SK-N-SH (cell line): ENCODE results near the gene PRC1.

Experiments used
- CTCF ChIP-seq: fragments of 200-600 bp; sonication (generic); IDR thresholded peaks from 2 replicates; pipeline ENCODE4 v1.6.1; 2017; ENCODE audit warnings: antibody characterized with exemption, mild to moderate bottlenecking, moderate library complexity
- EZH2phosphoT487 ChIP-seq: fragments of 200-600 bp; sonication (generic); IDR thresholded peaks from 2 replicates; pipeline ENCODE4 v1.6.1; 2017; ENCODE audit warnings: low read depth, mixed run types, mild to moderate bottlenecking, antibody characterized with exemption, moderate library complexity, borderline replicate concordance
- FOSL2 ChIP-seq: IDR thresholded peaks from 2 replicates; pipeline ENCODE4 v1.4.0; 2012; ENCODE audit warnings: low read depth, mild to moderate bottlenecking, moderate library complexity, borderline replicate concordance
- MEF2A ChIP-seq: IDR thresholded peaks from 2 replicates; pipeline ENCODE4 v1.4.0; 2012; ENCODE audit warnings: low read depth, borderline replicate concordance
- NRF1 ChIP-seq: IDR thresholded peaks from 2 replicates; pipeline ENCODE4 v1.6.1; 2012; ENCODE audit warnings: low read depth, mild to moderate bottlenecking, low read length
- POLR2AphosphoS5 ChIP-seq: IDR thresholded peaks from 2 replicates; pipeline ENCODE4 v1.6.1; 2012; ENCODE audit warnings: low read depth, low read length
- RAD21 ChIP-seq: IDR thresholded peaks from 2 replicates; pipeline ENCODE4 v1.6.1; 2012; ENCODE audit warnings: mild to moderate bottlenecking, low read length
- RCOR1 ChIP-seq: fragments of 150-350 bp; IDR thresholded peaks from 2 replicates; pipeline ENCODE4 v1.6.1; 2017; ENCODE audit warnings: antibody characterized with exemption, low read length
- REST ChIP-seq: IDR thresholded peaks from 2 replicates; pipeline ENCODE4 v1.6.1; 2012; ENCODE audit warnings: mild to moderate bottlenecking, low read depth, low read length, moderate library complexity
- SIN3A ChIP-seq: IDR thresholded peaks from 2 replicates; pipeline ENCODE4 v1.6.1; 2012; ENCODE audit warnings: low read depth, mild to moderate bottlenecking, low read length, moderate library complexity, borderline replicate concordance
- TAF1 ChIP-seq: IDR thresholded peaks from 2 replicates; pipeline ENCODE4 v1.6.1; 2012; ENCODE audit warnings: low read depth, mild to moderate bottlenecking, low read length, moderate library complexity, borderline replicate concordance
- YY1 ChIP-seq: IDR thresholded peaks from 2 replicates; pipeline ENCODE4 v1.4.0; 2012; ENCODE audit warnings: low read depth, mild to moderate bottlenecking

GRCh38 chr15:91017716-91018115 lies 23.4 kb upstream of the PRC1 start:
- no peak for TF ChIP-seq FOSL2
- TF ChIP-seq CTCF: no peak
- no peak for TF ChIP-seq REST
- TF ChIP-seq POLR2AphosphoS5: no peak
- no peak for TF ChIP-seq TAF1
- no peak for TF ChIP-seq MEF2A
- TF ChIP-seq SIN3A: no peak
- no peak for TF ChIP-seq RAD21
- no peak for TF ChIP-seq YY1
- TF ChIP-seq NRF1: no peak
- no peak for TF ChIP-seq EZH2phosphoT487
- TF ChIP-seq RCOR1: no peak
